HG02623 (cell line): Measurements from ENCODE around the gene MCU.
"Not testable (repeated sequence)": the region's sequence is repeated elsewhere in the genome, so short reads cannot be mapped to it uniquely, and the experiment has no call there.

ENCODE experiments used
- ATAC-seq: cut with Tn5 transposase; IDR thresholded peaks from one replicate; pipeline ENCODE4 v1.9.1; 2021; ENCODE audit warnings: moderate library complexity; ENCODE audit not compliant: unreplicated experiment

The MCU gene

DNA sequence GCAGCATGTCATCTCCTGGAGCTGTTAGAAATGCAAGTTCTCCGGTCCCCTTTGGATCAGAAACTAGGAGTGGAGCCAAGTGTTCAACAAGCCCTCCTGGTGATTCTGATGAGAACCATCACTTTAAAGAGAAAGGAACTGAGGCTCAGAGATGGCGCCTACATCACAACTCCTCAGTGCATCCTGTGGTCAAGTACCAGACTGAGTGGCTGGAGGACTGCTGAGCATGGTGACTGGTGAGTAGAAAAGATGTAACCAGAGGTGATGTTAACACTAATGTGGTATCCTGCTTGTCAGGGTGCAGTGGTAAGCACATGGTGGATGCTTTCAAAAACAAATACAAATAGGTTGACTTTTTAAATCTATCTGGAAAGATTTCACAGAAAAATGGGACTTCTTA is 198.1 kb downstream of the MCU start:
- no peak for ATAC-seq

DNA sequence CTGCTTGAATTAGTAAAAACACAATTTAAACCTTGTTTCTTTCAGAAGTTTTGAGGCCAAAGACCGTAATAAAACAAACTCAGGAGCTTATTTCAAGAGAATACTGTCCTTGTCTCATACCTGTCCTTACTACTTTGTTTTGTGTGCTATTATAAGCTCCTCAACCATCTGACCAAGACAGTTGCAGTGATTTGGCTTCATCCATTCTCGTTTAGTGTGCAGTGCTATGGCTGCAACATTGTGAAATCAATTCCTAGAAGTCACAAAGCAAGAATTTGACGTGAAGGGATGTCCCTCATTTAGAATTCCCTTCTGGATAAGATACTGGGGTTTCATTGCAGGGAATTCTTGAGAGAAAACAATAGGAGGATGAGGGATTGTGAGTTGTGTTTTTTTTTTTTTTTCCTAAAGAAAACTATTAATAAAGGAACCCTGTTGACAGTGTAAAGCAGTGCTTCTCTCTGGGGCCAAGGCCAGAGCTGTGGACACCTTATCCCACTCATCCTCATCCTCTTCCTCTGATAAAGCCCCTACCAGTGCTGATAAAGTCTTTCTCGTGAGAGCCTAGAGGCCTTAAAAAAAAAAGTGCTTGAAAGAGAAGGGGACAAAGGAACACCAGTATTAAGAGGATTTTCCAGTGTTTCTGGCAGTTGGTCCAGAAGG is 201.3 kb downstream of the MCU start, which contains the start of gene OIT3:
OIT3 (plus strand) TSS at position 604 of the 663 bp plus-strand sequence. CDS start 60 bp downstream, outside the sequence.
- ATAC-seq, result no peak

- no peak for ATAC-seq
These were observed 203.4 kb downstream of the MCU start for GRCh38 chr10:72895236-72895850.

GRCh38 chr10:72898616-72899015 is 206.7 kb downstream of the MCU start:
- no peak for ATAC-seq

GRCh38 chr10:72899545-72899944 is 207.6 kb downstream of the MCU start:
- ATAC-seq, result no peak

GRCh38 chr10:72903941-72904446 is 212.1 kb downstream of the MCU start:
- not testable (repeated sequence) for ATAC-seq

DNA sequence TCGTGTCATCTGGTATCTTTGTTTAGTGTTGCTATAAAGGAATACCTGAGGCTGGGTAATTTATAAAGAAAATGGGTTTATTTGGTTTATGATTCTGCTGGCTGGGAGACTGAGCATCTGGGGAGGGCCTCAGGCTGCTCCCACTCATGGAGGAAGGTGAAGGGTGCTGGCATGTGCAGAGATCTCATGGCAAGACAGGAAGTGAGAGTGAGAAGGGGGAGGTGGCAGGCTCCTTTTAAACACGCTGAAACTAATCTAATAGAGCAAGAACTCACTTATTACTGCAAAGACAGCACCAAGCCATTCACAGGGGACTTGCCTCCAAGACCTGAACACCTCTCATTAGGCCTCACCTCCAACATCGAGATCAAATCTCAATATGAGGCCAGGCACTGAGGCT is 212.9 kb downstream of the MCU start:
- no peak for ATAC-seq

DNA sequence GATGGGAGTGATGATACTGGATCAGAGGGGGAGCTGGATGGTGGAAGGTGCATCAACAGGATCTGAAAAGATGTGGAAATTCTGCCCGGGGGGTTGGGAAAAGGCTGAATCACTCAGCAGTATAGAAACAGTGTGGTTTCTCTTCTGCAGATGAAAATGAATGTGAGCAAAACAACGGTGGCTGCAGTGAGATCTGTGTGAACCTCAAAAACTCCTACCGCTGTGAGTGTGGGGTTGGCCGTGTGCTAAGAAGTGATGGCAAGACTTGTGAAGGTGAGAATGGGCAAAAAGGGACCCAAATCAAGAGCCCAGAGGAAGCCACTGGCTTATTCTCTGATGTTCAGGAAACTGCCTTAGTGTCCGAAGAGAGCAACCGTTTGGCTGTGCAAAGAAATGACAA is 214.5 kb downstream of the MCU start:
- ATAC-seq, result no peak

- ATAC-seq, result no peak
These were observed 218.8 kb downstream of the MCU start for GRCh38 chr10:72910705-72911104.

DNA sequence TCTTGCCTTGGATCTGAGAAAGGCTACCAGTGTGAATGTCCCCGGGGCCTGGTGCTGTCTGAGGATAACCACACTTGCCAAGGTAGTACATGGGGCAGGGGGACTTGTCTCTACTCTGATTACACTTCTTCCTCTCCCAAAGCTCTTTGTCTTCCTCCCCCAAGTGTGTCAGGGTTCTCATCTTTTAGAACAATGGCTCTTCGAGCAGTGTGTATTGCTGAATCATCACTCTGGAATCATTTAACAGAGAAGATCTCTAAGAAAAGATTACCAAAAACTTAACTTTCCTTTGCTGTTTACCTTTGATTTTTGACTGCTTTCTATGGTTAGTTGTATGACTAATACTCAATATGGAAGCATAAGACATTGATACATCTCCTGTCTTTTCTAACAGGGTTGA is 219.8 kb downstream of the MCU start:
- no peak for ATAC-seq

- no peak for ATAC-seq
These were observed 220.8 kb downstream of the MCU start for GRCh38 chr10:72912736-72913135.

- no peak for ATAC-seq
These were observed 221.3 kb downstream of the MCU start for GRCh38 chr10:72913287-72913686.

DNA sequence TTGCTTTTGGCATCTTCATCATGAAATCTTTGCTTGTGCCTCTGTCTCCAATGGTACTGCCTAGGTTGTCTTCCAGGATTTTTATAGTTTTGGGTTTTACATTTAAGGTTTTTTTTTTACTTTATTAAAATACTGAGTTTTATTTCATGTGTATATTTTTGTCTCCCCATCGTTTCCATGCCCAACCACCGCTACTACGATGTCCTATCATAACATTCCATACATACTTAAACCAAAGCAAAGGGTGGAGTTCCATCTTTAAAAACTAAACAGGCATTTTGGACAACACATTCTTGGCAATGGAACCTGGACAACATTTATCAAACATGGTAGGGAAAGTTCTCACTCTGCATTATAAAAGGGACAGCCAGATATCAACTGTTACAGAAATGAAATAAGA is 225.3 kb downstream of the MCU start:
- ATAC-seq, result not testable (repeated sequence)

GRCh38 chr10:72917803-72918332 is 225.9 kb downstream of the MCU start:
- not testable (repeated sequence) for ATAC-seq

GRCh38 chr10:72918352-72918751 is 226.4 kb downstream of the MCU start:
- no peak for ATAC-seq

DNA sequence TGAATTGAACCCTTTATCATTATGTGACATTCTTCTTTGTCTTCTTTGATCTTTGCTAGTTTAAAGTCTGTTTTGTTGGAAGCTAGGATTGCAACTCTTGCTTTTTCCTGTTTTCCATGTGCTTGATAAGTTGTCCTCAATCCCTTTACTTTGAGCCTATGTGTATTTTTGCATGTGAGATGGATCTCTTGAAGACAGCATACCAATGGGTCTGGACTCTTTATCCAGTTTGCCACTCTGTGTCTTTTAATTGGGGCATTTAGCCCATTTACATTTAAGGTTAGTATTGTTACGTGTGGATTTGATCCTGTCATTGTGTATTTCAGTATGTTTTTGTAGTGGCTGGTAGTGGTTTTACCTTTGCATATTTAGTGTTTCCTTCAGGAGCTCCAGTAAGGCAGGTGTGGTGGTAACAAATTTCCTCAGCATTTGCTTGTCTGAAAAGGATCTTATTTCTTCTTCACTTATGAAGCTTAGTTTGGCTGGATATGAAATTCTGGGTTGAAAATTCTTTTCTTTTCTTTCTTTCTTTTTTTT is 229.3 kb downstream of the MCU start:
- not testable (repeated sequence) for ATAC-seq

DNA sequence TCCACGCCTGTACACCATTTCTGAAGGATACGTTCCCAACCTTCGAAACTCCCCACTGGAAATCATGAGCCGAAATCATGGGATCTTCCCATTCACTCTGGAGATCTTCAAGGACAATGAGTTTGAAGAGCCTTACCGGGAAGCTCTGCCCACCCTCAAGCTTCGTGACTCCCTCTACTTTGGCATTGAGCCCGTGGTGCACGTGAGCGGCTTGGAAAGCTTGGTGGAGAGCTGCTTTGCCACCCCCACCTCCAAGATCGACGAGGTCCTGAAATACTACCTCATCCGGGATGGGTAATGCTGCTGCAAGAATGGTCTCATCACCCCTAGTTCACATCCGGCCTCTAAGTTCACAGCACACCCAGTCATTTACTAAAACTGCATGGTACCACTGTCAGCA is 232.4 kb downstream of the MCU start:
- ATAC-seq, result no peak

- no peak for ATAC-seq
These were observed 234.1 kb downstream of the MCU start for GRCh38 chr10:72925951-72926465.

DNA sequence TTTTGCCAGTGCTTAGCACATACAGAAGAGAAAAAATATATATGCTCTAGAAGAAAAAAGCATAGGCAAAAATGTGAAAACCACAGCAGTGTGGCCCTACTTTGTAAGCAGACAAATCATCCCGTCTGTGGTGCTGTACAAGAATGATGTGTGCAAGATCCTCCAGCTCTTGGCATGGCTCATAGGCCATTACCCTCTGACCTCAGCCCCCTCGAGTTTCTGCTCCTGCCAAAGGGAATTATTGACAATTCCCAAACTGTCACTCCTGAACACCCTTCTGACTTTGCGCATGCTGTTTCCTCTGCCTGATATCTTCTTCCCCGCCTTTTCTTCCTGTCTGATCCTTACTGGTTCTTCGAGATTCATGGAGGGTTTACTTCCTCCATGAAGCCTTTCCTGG is 235.5 kb downstream of the MCU start:
- ATAC-seq, result no peak

DNA sequence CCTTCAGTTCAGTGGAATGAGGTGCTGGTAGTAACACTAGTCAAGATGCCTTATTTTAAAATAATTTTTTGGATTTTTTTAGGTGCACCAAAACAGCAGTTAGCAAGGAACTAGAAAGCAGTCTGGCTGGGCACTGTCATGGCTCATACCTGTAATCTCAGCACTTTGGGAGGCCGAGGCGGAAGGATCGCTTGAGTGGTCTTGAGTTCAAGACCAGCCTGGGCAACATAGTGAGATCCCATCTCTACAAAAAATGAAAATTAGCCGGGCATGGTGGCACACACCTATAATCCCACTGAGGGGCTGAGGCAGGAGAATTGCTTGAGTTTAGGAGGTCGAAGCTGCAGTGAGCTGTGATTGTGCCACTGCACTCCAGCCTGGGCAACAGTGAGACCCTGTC is 236.9 kb downstream of the MCU start:
- no peak for ATAC-seq

DNA sequence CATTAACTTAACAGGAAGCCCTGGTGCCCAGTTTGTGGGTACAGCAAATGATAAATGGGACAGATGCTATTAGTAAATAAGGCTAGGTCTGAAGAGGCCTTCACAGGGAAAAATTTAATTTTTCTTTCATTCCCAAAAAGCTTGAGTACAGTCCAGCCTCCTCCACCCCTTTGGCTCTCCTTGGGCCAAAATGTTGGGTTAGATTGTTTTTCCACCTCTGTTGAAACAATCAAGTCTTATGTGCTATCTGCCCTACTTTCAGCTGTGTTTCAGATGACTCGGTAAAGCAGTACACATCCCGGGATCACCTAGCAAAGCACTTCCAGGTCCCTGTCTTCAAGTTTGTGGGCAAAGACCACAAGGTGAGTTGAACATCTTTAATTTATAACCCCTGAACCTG is 238.3 kb downstream of the MCU start:
- no peak for ATAC-seq
